Breast epithelium (tissue), 3 donors: ENCODE results near the gene FAM111A.

Experiments used
- CTCF ChIP-seq, 3 donors: fragments of 450-650 bp; IDR thresholded peaks; one replicate each; pipeline ENCODE4 v1.5.1; 2016 to 2017; ENCODE audit warnings: antibody characterized with exemption in 3 of 3, mild to moderate bottlenecking in 3 of 3, moderate library complexity in 3 of 3
- POLR2A ChIP-seq: fragments of 450-650 bp; IDR thresholded peaks from one replicate; pipeline ENCODE4 v1.6.1; 2016; ENCODE audit warnings: antibody characterized with exemption, mild to moderate bottlenecking, moderate library complexity

DNA sequence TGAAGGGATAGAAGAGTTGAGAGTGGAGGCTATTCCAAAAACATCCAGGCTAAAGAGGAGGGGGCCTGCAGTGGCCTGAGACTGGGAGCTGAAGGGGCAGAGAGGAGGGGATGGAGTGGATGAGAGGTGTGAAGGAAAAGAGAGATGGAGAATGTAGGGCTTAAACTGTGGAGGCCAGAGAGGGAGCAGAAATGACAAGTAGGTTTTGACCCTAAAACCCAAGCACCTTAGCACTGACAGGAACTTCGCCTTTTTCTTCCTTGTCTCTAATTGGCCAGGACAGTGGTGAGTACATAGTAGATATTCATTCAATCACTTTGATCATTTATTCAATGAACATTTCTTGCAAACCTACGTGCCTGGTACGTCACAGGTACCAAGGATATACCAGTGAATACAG lies 28.3 kb upstream of the FAM111A start:
- no peak for TF ChIP-seq CTCF (IDR thresholded peaks at IDR 0.05)
- no peak for TF ChIP-seq POLR2A
